GM18873 (cell line): ENCODE data around the gene VSIG2.
"Not testable (repeated sequence)": the region's sequence is repeated elsewhere in the genome, so short reads cannot be mapped to it uniquely, and the experiment has no call there.

ENCODE experiments used
- ATAC-seq: cut with Tn5 transposase; IDR thresholded peaks from one replicate; pipeline ENCODE4 v1.9.1; 2021; ENCODE audit warnings: mild to moderate bottlenecking, moderate library complexity, moderate number of reproducible peaks; ENCODE audit not compliant: unreplicated experiment, low FRiP score

VSIG2 gene, protein sequence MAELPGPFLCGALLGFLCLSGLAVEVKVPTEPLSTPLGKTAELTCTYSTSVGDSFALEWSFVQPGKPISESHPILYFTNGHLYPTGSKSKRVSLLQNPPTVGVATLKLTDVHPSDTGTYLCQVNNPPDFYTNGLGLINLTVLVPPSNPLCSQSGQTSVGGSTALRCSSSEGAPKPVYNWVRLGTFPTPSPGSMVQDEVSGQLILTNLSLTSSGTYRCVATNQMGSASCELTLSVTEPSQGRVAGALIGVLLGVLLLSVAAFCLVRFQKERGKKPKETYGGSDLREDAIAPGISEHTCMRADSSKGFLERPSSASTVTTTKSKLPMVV

GRCh38 chr11:124751741-124752470, at the start of gene VSIG2:
Gene VSIG2 (minus strand): TSS chr11:124752255. CDS start chr11:124752137, 118 bp downstream.
- ATAC-seq, result no peak

DNA sequence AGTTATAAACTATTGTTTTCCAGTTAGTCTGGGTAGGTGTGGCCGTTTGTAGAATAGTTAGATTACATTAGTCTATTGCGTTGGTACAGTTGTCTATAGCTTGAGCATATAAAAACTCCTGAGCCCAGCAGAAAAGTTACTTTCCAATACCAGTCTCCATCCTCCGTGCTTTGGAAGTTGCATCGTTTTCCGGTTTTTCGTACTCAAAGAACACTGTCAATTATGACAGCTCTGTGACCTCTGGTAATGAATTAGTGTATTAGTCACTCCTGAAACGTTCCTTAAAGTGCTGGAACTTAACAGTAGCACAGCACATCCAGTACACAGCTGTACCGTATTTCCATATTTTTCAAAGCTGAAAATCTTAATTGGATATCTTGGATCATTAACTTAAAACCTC, 49.0 kb upstream of the VSIG2 start:
- ATAC-seq, result no peak

- peak; percentile 63 for ATAC-seq
Measured at GRCh38 chr11:124800226-124800929, 48.3 kb upstream of the VSIG2 start, which contains the start of gene MSANTD2. Gene MSANTD2 (minus strand): TSS chr11:124800406. CDS start chr11:124800380, 26 bp downstream.

GRCh38 chr11:124799348-124800225, 47.5 kb upstream of the VSIG2 start:
- ATAC-seq, result peak; percentile 42

DNA sequence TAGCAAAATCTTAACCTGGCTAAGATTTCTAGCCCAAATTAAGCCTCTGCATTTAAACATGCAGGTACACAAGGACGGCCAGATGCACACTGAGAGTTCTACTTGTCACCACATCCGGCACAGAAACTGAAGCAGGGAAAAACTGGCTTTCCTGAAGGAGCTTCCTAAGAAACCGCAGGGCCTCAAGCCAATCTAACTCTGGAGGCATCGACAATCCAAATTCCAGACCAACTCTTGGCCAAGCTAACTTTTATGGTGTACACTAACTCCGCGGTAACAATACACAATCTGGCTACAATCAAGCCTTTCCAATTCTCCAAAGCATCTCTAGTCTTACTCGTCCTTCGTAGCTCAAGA, 46.9 kb upstream of the VSIG2 start:
- ATAC-seq, result peak; percentile 24

- no peak for ATAC-seq
Measured at GRCh38 chr11:124796312-124796711, 44.3 kb upstream of the VSIG2 start.

DNA sequence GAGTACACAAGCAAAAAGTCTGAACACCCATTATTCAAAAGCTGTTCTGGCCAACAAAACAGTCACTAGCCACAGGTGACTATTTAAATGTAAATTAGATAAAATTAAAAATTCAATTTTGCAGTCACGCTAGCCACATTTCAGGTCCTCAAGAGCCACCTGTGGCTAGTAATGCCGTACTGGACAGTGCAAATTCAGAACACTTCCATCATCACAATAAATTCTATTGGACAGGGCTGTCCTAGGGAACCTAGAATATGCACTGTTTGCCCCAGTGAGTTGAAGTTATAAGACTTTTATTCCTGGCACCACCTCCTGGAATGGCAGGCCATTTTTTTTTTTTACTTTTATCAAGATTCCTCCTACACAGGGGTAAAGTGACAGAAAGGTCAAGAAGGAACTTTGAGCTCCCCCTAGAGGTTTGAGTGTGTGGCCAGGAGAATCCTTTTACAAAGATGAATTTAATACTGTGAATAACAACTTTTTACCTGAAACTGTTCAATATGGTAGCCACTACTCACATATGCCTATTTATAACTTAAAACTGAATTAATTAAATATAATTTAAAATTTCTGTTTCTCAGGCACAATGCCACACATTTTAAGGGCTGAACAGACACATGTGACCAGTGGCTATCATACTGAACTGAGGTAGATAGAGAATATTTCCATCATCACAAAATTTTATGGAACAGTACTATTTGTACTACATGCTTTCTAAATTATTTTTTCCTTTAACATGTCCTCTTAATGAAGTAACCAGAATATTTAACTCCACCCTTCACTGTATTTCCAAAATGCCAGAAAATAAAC, 41.6 kb upstream of the VSIG2 start:
- ATAC-seq, result peak; percentile 51

GRCh38 chr11:124791626-124792341, 39.7 kb upstream of the VSIG2 start:
- ATAC-seq, result peak; percentile 65

DNA sequence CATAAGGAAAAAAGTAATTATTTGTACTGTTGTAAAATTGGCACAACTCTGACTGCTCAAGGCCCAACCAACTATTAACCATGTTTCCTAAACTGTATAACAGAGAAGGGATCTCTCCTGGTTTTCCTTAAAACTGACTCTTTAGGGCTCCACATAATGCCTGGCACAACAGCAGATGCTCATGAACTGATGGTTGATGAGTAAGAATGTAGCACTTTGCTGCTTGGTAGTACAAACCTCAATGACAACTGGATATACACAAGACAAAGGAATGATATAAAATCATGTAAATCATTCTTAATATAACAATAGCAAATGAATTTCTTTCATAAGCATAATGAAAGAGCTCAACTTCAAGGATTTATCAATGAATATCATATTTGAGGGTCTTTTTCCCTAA, 36.5 kb upstream of the VSIG2 start:
- no peak for ATAC-seq

GRCh38 chr11:124784051-124784450, 32.0 kb upstream of the VSIG2 start:
- no peak for ATAC-seq

DNA sequence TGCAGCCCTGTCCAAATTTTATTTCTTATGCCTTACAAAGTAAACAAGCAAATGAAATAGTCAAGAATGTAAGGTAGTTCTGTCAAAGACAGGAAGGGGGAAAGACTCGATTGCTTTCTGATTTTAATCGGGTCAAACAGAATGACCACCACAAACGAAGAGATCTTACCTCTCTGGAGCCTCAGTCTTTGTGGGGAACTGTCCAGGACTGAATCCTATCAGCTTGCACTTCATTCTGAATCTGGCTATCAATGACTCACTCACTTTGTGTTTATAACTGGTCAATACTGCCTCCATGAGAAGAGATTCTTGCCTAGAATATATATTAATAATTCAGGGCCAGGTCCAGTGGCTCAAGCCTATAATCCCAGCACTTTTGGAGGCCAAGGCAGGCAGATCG, 30.9 kb upstream of the VSIG2 start:
- ATAC-seq, result no peak

DNA sequence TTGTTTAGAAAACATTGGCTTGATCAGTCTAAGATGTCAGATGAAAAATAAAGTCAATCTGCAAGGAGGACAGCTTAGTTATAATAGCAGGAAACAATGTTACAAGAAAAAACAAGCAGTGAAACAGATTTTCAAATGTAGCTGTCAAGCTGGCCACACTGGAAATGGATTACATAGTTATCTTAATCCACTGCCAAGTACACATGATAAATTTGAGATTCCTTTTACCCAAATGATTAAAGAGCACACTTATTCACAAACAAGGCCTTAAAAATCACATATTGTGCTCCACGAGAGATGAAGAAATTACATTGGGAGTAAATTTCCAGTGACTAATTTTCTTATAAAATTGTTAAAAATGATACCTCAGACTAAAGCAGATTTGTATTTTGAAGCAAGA, 27.5 kb upstream of the VSIG2 start:
- ATAC-seq, result no peak

DNA sequence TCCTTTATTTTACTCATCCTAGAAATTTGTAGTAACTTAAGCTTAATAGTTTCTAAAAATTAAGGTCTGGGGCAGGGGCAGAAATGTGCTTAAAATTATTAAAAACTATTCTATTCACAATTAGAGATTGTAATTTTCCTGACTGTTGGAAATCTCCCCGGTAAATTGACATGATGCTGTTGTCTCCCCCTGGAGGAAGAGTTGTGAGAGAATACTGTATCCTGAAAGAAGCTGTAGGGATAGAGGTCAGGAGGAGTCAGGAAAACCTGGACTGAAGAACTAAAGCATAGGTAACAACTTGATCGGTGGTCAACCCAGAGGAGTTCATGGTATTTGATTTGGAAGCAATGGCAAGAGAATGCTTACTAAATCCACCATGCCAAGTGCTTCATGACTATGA, 26.2 kb upstream of the VSIG2 start:
- ATAC-seq, result no peak

GRCh38 chr11:124776865-124777645, 25.0 kb upstream of the VSIG2 start:
- ATAC-seq, result no peak

- not testable (repeated sequence) for ATAC-seq
Measured at GRCh38 chr11:124770959-124771358, 18.9 kb upstream of the VSIG2 start.

DNA sequence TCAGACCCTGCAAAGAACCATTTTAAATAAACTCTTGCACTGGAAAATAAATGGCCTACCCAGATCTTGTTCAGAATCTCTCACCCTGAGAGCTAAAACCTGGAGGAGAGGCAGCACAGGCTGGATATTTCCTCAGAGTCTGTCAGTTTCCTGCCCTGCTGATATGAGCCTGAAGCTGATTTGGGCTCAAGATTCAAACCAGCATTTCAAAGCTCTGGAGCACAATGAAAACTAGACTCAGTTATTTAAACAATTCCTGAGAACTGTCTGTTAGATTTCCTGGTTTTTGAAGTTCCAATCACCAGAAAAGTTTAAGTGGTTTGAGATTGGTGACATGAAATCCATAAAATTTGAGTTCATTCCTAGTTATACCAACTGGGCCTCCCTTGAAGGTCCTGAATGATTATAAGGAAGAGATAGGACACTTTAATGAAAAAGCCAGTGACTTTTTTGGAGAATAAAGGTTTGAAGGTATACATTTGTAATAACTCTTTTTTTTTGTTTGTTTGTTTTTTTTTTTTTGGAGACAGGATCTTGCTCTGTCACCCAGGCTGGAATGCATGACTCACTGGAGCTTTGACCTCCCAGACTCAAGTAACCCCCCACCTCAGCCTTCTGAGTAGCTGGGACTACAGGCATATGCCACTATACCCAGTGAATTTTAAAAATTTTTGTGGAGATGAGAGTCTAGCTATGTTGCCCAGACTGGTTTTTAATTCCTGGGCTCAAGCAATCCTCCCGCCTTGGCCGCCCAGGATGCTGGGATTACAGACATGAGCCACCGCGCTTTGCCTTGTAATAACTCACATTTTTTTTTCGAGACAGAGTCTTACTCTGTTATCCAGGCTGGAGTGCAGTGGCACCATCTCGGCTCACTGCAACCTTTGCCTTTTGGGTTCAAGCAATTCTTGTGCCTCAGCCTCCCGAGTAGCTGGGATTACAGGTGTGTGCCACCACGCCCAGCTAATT, 18.0 kb upstream of the VSIG2 start:
- no peak for ATAC-seq

GRCh38 chr11:124768914-124769313, 16.9 kb upstream of the VSIG2 start:
- ATAC-seq, result no peak
